Measurements from ENCODE around the gene NMNAT1. TPM values are rescaled to one million over a fixed set of nuclear protein-coding genes. Genes with fewer than 3 reads are reported as not detected.
"Not testable (repeated sequence)": the region's sequence is repeated elsewhere in the genome, so short reads cannot be mapped to it uniquely, and the experiment has no call there.

NMNAT1 gene
- total RNA-seq, 5 donors from 2014 or later (not counting 1 experiment from before 2014, with no cell fraction given) = 2.9 to 8.0 (median 7.1) TPM

- Mint-ChIP-seq H3K4me3 (no peak overlapping the region), H3K27me3 (no peaks in the 10 kb centered on the region), H3K36me3 (no peaks in the 10 kb centered on the region), H3K9me3 (no peaks in the 10 kb centered on the region), H3K4me1 (peaks cover 7 to 11% (median 9%) of the 10 kb centered on the region in 3 donors), H3K27ac (no peak overlapping the region)
- ChIA-PET CTCF (interaction anchor here (0.6 to 0.7 kb wide), 3 partner anchors 15 to 247 kb away, joined by 3 to 6 read pairs (median 3); no protein-coding TSS in a partner anchor), POLR2A (interaction anchor here (0.6 kb wide), 4 partner anchors 26 to 1465 kb away, joined by 3 to 10 read pairs (median 7); no protein-coding TSS in a partner anchor)
- no peak for DNase-seq
- WGBS (ENCODE audit: insufficient coverage) = no CpG with 5 or more reads among the region's 2 CpGs
- ATAC-seq (replicated peaks in 1 of 4) = no peak
- Histone ChIP-seq H3K27me3 (replicated peaks in 1 of 2; ENCODE audit: control insufficient read depth in 2 of 2, extremely low read depth in 1 of 2, insufficient read depth in 2 of 2, low read length in 1 of 2) (no peaks in the 10 kb centered on the region), H3K27ac (ENCODE audit: low read length) (no peak overlapping the region), H3K4me1 (ENCODE audit: control insufficient read depth in 1 of 2, extremely low read depth in 1 of 2, insufficient read depth in 2 of 2, low read length in 2 of 2) (peaks cover 0 to 3% of the 10 kb centered on the region in 2 experiments), H3K9me3 (no peaks in the 10 kb centered on the region), H3K4me3 (ENCODE audit: control insufficient read depth in 1 of 2, extremely low read depth in 1 of 2, low read length in 1 of 2) (no peak overlapping the region), H3K36me3 (ENCODE audit: control insufficient read depth in 2 of 2, extremely low read depth in 1 of 2, insufficient read depth in 1 of 2, low read length in 1 of 2) (no peaks in the 10 kb centered on the region)
Observed at GRCh38 chr1:9916452-9916851, 26.8 kb upstream of the NMNAT1 start.

- not testable (repeated sequence) for H3K27ac ChIP-seq (ENCODE audit: low read length); H3K4me1 Mint-ChIP-seq; H3K4me3 Mint-ChIP-seq; H3K9me3 ChIP-seq; DNase-seq; H3K9me3 Mint-ChIP-seq; H3K27me3 Mint-ChIP-seq; H3K36me3 Mint-ChIP-seq; H3K4me3 ChIP-seq (ENCODE audit: control insufficient read depth in 1 of 2, extremely low read depth in 1 of 2, low read length in 1 of 2); H3K27me3 ChIP-seq (replicated peaks in 1 of 2; ENCODE audit: control insufficient read depth in 2 of 2, extremely low read depth in 1 of 2, insufficient read depth in 2 of 2, low read length in 1 of 2); ATAC-seq (replicated peaks in 1 of 4); H3K27ac Mint-ChIP-seq; H3K4me1 ChIP-seq (ENCODE audit: control insufficient read depth in 1 of 2, extremely low read depth in 1 of 2, insufficient read depth in 2 of 2, low read length in 2 of 2); H3K36me3 ChIP-seq (ENCODE audit: control insufficient read depth in 2 of 2, extremely low read depth in 1 of 2, insufficient read depth in 1 of 2, low read length in 1 of 2)
- ChIA-PET CTCF (interaction anchor here (0.6 to 0.7 kb wide), 2 partner anchors 137 to 241 kb away, joined by 3 read pairs; no protein-coding TSS in a partner anchor), POLR2A (interaction anchor here (0.6 kb wide), 3 partner anchors 40 to 791 kb away, joined by 4 to 5 read pairs (median 5); no protein-coding TSS in a partner anchor)
- no CpG with 5 or more reads among the region's 3 CpGs for WGBS (ENCODE audit: insufficient coverage)
Observed at GRCh38 chr1:9917495-9917894, 25.8 kb upstream of the NMNAT1 start.

GRCh38 chr1:9917901-9918300, 25.4 kb upstream of the NMNAT1 start:
- H3K27ac ChIP-seq (ENCODE audit: low read length) = no peak overlapping the region
- POLR2A ChIA-PET = interaction anchor here in 1 of 2 donors (0.6 kb wide), 1 partner anchor 33 kb away, joined by 4 read pairs; no protein-coding TSS in a partner anchor
- H3K4me3 ChIP-seq (ENCODE audit: control insufficient read depth in 1 of 2, extremely low read depth in 1 of 2, low read length in 1 of 2) = no peak overlapping the region
- Mint-ChIP-seq H3K4me3 (no peak overlapping the region), H3K9me3 (no peaks in the 10 kb centered on the region), H3K4me1 (peaks cover 0 to under 1% (median 0%) of the 10 kb centered on the region in 3 donors), H3K36me3 (no peaks in the 10 kb centered on the region), H3K27ac (no peak overlapping the region), H3K27me3 (no peaks in the 10 kb centered on the region)
- no peaks in the 10 kb centered on the region for H3K36me3 ChIP-seq (ENCODE audit: control insufficient read depth in 2 of 2, extremely low read depth in 1 of 2, insufficient read depth in 1 of 2, low read length in 1 of 2)
- H3K9me3 ChIP-seq = no peaks in the 10 kb centered on the region
- WGBS (ENCODE audit: insufficient coverage) = no CpG with 5 or more reads among the region's 1 CpG
- CTCF ChIA-PET = no interaction called here
- no peaks in the 10 kb centered on the region for H3K27me3 ChIP-seq (replicated peaks in 1 of 2; ENCODE audit: control insufficient read depth in 2 of 2, extremely low read depth in 1 of 2, insufficient read depth in 2 of 2, low read length in 1 of 2)
- H3K4me1 ChIP-seq (ENCODE audit: control insufficient read depth in 1 of 2, extremely low read depth in 1 of 2, insufficient read depth in 2 of 2, low read length in 2 of 2) = no peaks in the 10 kb centered on the region
- DNase-seq (no peak), ATAC-seq (replicated peaks in 1 of 4) (no peak)

DNA sequence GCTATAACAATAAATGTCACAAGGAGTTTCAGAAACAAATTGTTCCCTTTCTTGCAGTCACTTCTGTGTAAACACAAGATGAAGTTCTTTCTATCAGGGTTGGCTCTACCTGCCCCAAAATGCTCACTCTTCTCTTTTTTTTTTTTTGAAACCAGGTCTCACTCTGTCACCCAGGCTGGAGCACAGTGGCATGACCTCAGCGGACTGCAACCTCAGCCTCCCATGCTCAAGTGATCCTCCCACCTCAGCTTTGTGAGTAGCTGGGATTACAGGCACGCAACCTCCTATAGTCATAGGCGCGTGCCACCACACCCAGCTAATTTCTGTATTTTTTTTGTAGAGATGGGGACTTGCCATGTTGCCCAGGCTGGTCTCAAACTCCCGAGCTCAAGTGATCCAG, 22.7 kb upstream of the NMNAT1 start:
- Mint-ChIP-seq H3K27me3 (no peaks in the 10 kb centered on the region), H3K4me3 (no peak overlapping the region), H3K9me3 (no peaks in the 10 kb centered on the region), H3K36me3 (no peaks in the 10 kb centered on the region), H3K27ac (no peak overlapping the region), H3K4me1 (no peaks in the 10 kb centered on the region)
- ChIA-PET CTCF (interaction anchor here in 1 of 2 donors (0.6 kb wide), 1 partner anchor 31 kb away, joined by 3 read pairs; no protein-coding TSS in a partner anchor), POLR2A (no interaction called here)
- no peaks in the 10 kb centered on the region for H3K27me3 ChIP-seq (replicated peaks in 1 of 2; ENCODE audit: control insufficient read depth in 2 of 2, extremely low read depth in 1 of 2, insufficient read depth in 2 of 2, low read length in 1 of 2)
- no peak for ATAC-seq (replicated peaks in 1 of 4)
- H3K4me1 ChIP-seq (ENCODE audit: control insufficient read depth in 1 of 2, extremely low read depth in 1 of 2, insufficient read depth in 2 of 2, low read length in 2 of 2) = no peaks in the 10 kb centered on the region
- no peak overlapping the region for H3K27ac ChIP-seq (ENCODE audit: low read length)
- WGBS (ENCODE audit: insufficient coverage) = no CpG with 5 or more reads among the region's 5 CpGs
- H3K36me3 ChIP-seq (ENCODE audit: control insufficient read depth in 2 of 2, extremely low read depth in 1 of 2, insufficient read depth in 1 of 2, low read length in 1 of 2) = no peaks in the 10 kb centered on the region
- no peak overlapping the region for H3K4me3 ChIP-seq (ENCODE audit: control insufficient read depth in 1 of 2, extremely low read depth in 1 of 2, low read length in 1 of 2)
- no peaks in the 10 kb centered on the region for H3K9me3 ChIP-seq
- no peak for DNase-seq

- ChIA-PET CTCF (interaction anchor here in 1 of 2 donors (0.6 kb wide), 2 partner anchors 569 to 1140 kb away, joined by 3 to 4 read pairs; no protein-coding TSS in a partner anchor), POLR2A (no interaction called here)
- no peak for ATAC-seq (replicated peaks in 1 of 4)
- Histone ChIP-seq H3K27me3 (replicated peaks in 1 of 2; ENCODE audit: control insufficient read depth in 2 of 2, extremely low read depth in 1 of 2, insufficient read depth in 2 of 2, low read length in 1 of 2) (no peaks in the 10 kb centered on the region), H3K36me3 (ENCODE audit: control insufficient read depth in 2 of 2, extremely low read depth in 1 of 2, insufficient read depth in 1 of 2, low read length in 1 of 2) (no peaks in the 10 kb centered on the region), H3K4me1 (ENCODE audit: control insufficient read depth in 1 of 2, extremely low read depth in 1 of 2, insufficient read depth in 2 of 2, low read length in 2 of 2) (no peaks in the 10 kb centered on the region), H3K27ac (ENCODE audit: low read length) (no peak overlapping the region), H3K9me3 (no peaks in the 10 kb centered on the region), H3K4me3 (ENCODE audit: control insufficient read depth in 1 of 2, extremely low read depth in 1 of 2, low read length in 1 of 2) (no peak overlapping the region)
- Mint-ChIP-seq H3K4me1 (no peaks in the 10 kb centered on the region), H3K9me3 (no peaks in the 10 kb centered on the region), H3K36me3 (peaks cover 5% of the 10 kb centered on the region), H3K27ac (no peak overlapping the region), H3K4me3 (no peak overlapping the region), H3K27me3 (no peaks in the 10 kb centered on the region)
- no peak for DNase-seq
- WGBS (ENCODE audit: insufficient coverage) = 80% methylated on average over 1 of the region's 5 CpGs
Observed at GRCh38 chr1:9922342-9922741, 20.9 kb upstream of the NMNAT1 start.

- POLR2A ChIA-PET = no interaction called here
- Mint-ChIP-seq H3K36me3 (peaks cover 21% of the 10 kb centered on the region), H3K4me1 (no peaks in the 10 kb centered on the region)
Observed at GRCh38 chr1:9927259-9927658, 16.0 kb upstream of the NMNAT1 start.

More at GRCh38 chr1:9927259-9927658, 16.0 kb upstream of the NMNAT1 start:
- 50% methylated on average over 2 of the region's 5 CpGs for WGBS (ENCODE audit: insufficient coverage)
- Histone ChIP-seq H3K4me3 (ENCODE audit: control insufficient read depth in 1 of 2, extremely low read depth in 1 of 2, low read length in 1 of 2) (no peak overlapping the region), H3K9me3 (no peaks in the 10 kb centered on the region), H3K4me1 (ENCODE audit: control insufficient read depth in 1 of 2, extremely low read depth in 1 of 2, insufficient read depth in 2 of 2, low read length in 2 of 2) (no peaks in the 10 kb centered on the region), H3K27me3 (replicated peaks in 1 of 2; ENCODE audit: control insufficient read depth in 2 of 2, extremely low read depth in 1 of 2, insufficient read depth in 2 of 2, low read length in 1 of 2) (no peaks in the 10 kb centered on the region), H3K36me3 (ENCODE audit: control insufficient read depth in 2 of 2, extremely low read depth in 1 of 2, insufficient read depth in 1 of 2, low read length in 1 of 2) (peaks cover 0 to 29% of the 10 kb centered on the region in 2 donors), H3K27ac (ENCODE audit: low read length) (no peak overlapping the region)
- CTCF ChIA-PET = interaction anchor here in 1 of 2 donors (0.7 kb wide), 1 partner anchor 97 kb away, joined by 7 read pairs; no protein-coding TSS in a partner anchor
- H3K9me3 Mint-ChIP-seq = no peaks in the 10 kb centered on the region
- ATAC-seq (replicated peaks in 1 of 4) = no peak
- no peaks in the 10 kb centered on the region for H3K27me3 Mint-ChIP-seq
- no peak for DNase-seq
- H3K27ac Mint-ChIP-seq = no peak overlapping the region
- H3K4me3 Mint-ChIP-seq = no peak overlapping the region
